ENCODE data around the gene MMP24.

MMP24 gene

GRCh38 chr20:35223941-35224340 is 2.5 kb upstream of the MMP24 start:
- H3K36me3 ChIP-seq = no peaks in the 10 kb centered on the region
- DNase-seq = no peak
- H3K27me3 ChIP-seq = no peaks in the 10 kb centered on the region
- TF ChIP-seq CTCF (IDR thresholded peaks at IDR 0.05; ENCODE audit: low read depth, low read length) = no peak
- no peaks in the 10 kb centered on the region; the same call in 1 of the 2 replicates for H3K9me3 ChIP-seq
- peaks cover 7% of the 10 kb centered on the region for H3K4me1 ChIP-seq
- no peak overlapping the region for H3K4me3 ChIP-seq (ENCODE audit: low read depth, low read length)

GRCh38 chr20:35224536-35224935 is 2.0 kb upstream of the MMP24 start:
- H3K27me3 ChIP-seq = no peaks in the 10 kb centered on the region
- peaks cover 7% of the 10 kb centered on the region for H3K4me1 ChIP-seq
- H3K36me3 ChIP-seq = no peaks in the 10 kb centered on the region
- H3K9me3 ChIP-seq = no peaks in the 10 kb centered on the region; the same call in 1 of the 2 replicates
- no peak overlapping the region for H3K4me3 ChIP-seq (ENCODE audit: low read depth, low read length)
- DNase-seq = no peak
- no peak for TF ChIP-seq CTCF (IDR thresholded peaks at IDR 0.05; ENCODE audit: low read depth, low read length)

- H3K9me3 ChIP-seq = no peaks in the 10 kb centered on the region; the same call in 1 of the 2 replicates
- H3K36me3 ChIP-seq = no peaks in the 10 kb centered on the region
- no peak for DNase-seq
- H3K4me1 ChIP-seq = peaks cover 7% of the 10 kb centered on the region
- H3K4me3 ChIP-seq (ENCODE audit: low read depth, low read length) = peak overlapping the region; percentile 61
- TF ChIP-seq CTCF (IDR thresholded peaks at IDR 0.05; ENCODE audit: low read depth, low read length) = 0 out of 2 replicates have a peak, but pooled peaks have one; percentile 10
- no peaks in the 10 kb centered on the region for H3K27me3 ChIP-seq
Measured at GRCh38 chr20:35225319-35226125, 968 bp upstream of the MMP24 start.

DNA sequence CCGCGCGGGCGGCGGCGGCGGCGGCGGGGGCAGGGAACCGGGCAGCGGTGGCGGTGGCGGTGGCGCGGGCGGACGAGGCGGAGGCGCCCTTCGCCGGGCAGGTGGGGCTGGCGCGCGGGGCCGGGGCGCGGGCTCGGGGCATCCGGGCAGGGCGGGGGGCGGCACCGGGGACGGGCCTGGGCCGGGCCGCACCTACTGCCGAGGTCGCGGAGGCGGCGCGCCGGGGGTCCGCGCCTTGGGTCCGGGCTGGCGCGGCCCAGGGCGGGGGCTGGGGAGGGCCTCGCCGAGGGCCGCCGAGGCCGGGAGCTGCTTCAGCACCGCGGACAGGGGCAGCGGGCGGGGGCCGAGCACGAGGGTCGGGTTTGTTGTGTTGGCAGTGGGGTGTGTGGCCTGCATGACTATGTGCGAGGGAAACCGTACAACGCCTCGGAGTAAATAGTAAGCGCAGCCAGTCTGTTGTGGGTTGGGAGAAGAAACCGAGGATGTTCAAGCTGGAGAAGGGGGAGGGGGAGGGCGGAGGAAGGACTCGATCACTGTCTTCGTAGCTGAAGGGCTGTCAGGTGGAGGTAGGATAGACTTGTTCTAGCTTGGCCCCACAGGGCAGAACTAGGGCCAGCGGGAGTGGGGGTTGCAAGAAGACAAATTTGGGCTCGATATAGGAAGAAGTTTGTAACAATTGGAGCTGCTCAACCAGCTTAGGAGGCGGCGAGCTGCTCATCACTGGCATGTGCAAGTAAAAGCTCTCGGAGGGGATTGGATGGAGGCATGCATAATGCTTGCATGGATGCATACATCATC is 593 bp downstream of the MMP24 start:
- Histone ChIP-seq H3K27me3 (no peaks in the 10 kb centered on the region), H3K9me3 (no peaks in the 10 kb centered on the region; the same call in 1 of the 2 replicates), H3K36me3 (no peaks in the 10 kb centered on the region), H3K4me3 (ENCODE audit: low read depth, low read length) (peak overlapping the region; percentile 71), H3K4me1 (peaks cover 5% of the 10 kb centered on the region; the same call in 1 of the 2 replicates)
- no peak for TF ChIP-seq CTCF (IDR thresholded peaks at IDR 0.05; ENCODE audit: low read depth, low read length)
- peak; percentile 49 for DNase-seq

GRCh38 chr20:35232575-35232974 is 6.1 kb downstream of the MMP24 start:
- Histone ChIP-seq H3K27me3 (no peaks in the 10 kb centered on the region), H3K4me3 (ENCODE audit: low read depth, low read length) (no peak overlapping the region), H3K4me1 (peaks cover 2% of the 10 kb centered on the region; the same call in 1 of the 2 replicates), H3K9me3 (no peaks in the 10 kb centered on the region), H3K36me3 (no peaks in the 10 kb centered on the region)
- DNase-seq = no peak
- TF ChIP-seq CTCF (IDR thresholded peaks at IDR 0.05; ENCODE audit: low read depth, low read length) = no peak

Data from BE2C (cell line).